ENCODE measurements around the gene BDKRB1. TPM values are rescaled to one million over a fixed set of nuclear protein-coding genes. Genes with fewer than 3 reads are reported as not detected.

BDKRB1 gene
- polyA plus RNA-seq, 2 of the 4 experiments (the other 2 are of a cell fraction) = 2.8 to 3.5 TPM

DNA sequence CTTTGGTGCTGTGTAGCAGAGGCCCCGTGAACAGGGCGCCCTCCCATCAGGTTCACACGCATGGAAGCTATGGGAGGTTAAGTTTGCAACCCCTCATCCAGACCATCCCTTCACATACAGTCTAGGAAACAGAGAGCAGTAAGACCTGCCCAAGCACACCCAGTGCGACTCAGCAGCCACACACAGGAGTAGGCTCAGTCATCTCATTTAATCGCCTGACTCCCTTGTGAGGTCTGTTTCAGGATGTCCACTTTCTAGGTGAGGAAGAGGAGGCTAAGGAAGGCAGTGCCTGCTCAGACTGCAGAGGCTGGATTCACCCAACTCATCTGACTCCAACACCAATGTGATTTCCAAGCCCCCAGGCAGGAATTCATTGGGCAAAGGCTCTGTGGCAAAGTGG lies 11.9 kb downstream of the BDKRB1 start:
- 93% methylated on average over 5 of the region's 5 CpGs for WGBS (ENCODE audit: missing lambda C conversion rate)
- H3K4me1 ChIP-seq = peaks cover 36% of the 10 kb centered on the region
- POLR2A ChIA-PET = no interaction called here
- ATAC-seq = peak; percentile 18 to 36; a peak in 3 of 6 replicates
- CTCF ChIA-PET = interaction anchor here (1.8 to 3.1 kb wide), 4 partner anchors 9 to 167 kb away, joined by 5 to 12 read pairs (median 6); partner anchors contain the start of gene BDKRB1
- peak overlapping the region; percentile 82 to 92 for H3K27ac ChIP-seq
- peak overlapping the region; percentile 56 for H3K4me2 ChIP-seq
- 0 out of 3 replicates have a peak overlapping the region, but pooled peaks have one; percentile 2 for H3K4me3 ChIP-seq
- no peak for DNase-seq (ENCODE audit: low read depth in 1 of 2, low spot score in 1 of 2)
- H3K9me3 ChIP-seq = peaks cover 20% of the 10 kb centered on the region
- TF ChIP-seq KDM1A (IDR thresholded peaks at IDR 0.05; ENCODE audit: low read depth) (no peak), ATOH8 (CRISPR knock-in tag; IDR thresholded peaks at IDR 0.05; ENCODE audit: low read depth) (no peak), HOXA7 (CRISPR knock-in tag; IDR thresholded peaks at IDR 0.05) (no peak), RNF2 (IDR thresholded peaks at IDR 0.05; ENCODE audit: borderline replicate concordance, low read depth) (no peak), USF2 (IDR thresholded peaks at IDR 0.05) (no peak), FOSL2 (IDR thresholded peaks at IDR 0.05) (no peak), FOSL2 (CRISPR knock-in tag; IDR thresholded peaks at IDR 0.05) (no peak), HEYL (CRISPR knock-in tag; IDR thresholded peaks at IDR 0.05) (no peak), MAZ (IDR thresholded peaks at IDR 0.05; ENCODE audit: borderline replicate concordance, low read depth, low read length) (no peak), TFCP2L1 (CRISPR knock-in tag; IDR thresholded peaks at IDR 0.05) (no peak), POLR2AphosphoS2 (conservative IDR thresholded peaks at IDR 0.05; ENCODE audit: low read length) (no peak), MAFK (IDR thresholded peaks at IDR 0.05; ENCODE audit: partially characterized antibody) (no peak), ESRRA (IDR thresholded peaks at IDR 0.05; ENCODE audit: borderline replicate concordance, low read length) (no peak), EP300 (IDR thresholded peaks at IDR 0.05) (no peak), RARB (CRISPR knock-in tag; IDR thresholded peaks at IDR 0.05) (no peak), RAD21 (conservative IDR thresholded peaks at IDR 0.05 in 1 of 2, IDR thresholded peaks at IDR 0.05 in 1 of 2) (no peak), HOXB5 (CRISPR knock-in tag; IDR thresholded peaks at IDR 0.05) (no peak), CHD2 (IDR thresholded peaks at IDR 0.05; ENCODE audit: low read length, partially characterized antibody) (no peak)
- TF ChIP-seq, protein P1, sequence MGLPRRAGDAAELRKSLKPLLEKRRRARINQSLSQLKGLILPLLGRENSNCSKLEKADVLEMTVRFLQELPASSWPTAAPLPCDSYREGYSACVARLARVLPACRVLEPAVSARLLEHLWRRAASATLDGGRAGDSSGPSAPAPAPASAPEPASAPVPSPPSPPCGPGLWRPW (IDR thresholded peaks at IDR 0.05) = no peak
- FAIRE-seq = no peak

GRCh38 chr14:96268431-96269358 lies 12.7 kb downstream of the BDKRB1 start:
- POLR2A ChIA-PET = interaction anchor here (1.4 kb wide), 1 partner anchor 22 kb away, joined by 5 read pairs; no protein-coding TSS in a partner anchor
- no peak for TF ChIP-seq POLR2AphosphoS2 (conservative IDR thresholded peaks at IDR 0.05; ENCODE audit: low read length)
- TF ChIP-seq FOSL2 (IDR thresholded peaks at IDR 0.05) = peak; percentile 75
- TF ChIP-seq FOSL2 (CRISPR knock-in tag; IDR thresholded peaks at IDR 0.05) = peak; percentile 86
- TF ChIP-seq, protein P2, sequence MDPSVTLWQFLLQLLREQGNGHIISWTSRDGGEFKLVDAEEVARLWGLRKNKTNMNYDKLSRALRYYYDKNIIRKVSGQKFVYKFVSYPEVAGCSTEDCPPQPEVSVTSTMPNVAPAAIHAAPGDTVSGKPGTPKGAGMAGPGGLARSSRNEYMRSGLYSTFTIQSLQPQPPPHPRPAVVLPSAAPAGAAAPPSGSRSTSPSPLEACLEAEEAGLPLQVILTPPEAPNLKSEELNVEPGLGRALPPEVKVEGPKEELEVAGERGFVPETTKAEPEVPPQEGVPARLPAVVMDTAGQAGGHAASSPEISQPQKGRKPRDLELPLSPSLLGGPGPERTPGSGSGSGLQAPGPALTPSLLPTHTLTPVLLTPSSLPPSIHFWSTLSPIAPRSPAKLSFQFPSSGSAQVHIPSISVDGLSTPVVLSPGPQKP (IDR thresholded peaks at IDR 0.05; ENCODE audit: low read depth, low read length) = no peak
- TF ChIP-seq ZNF302 (CRISPR knock-in tag; IDR thresholded peaks at IDR 0.05) = no peak
- no peak for TF ChIP-seq TFCP2L1 (CRISPR knock-in tag; IDR thresholded peaks at IDR 0.05)
- TF ChIP-seq USF2 (IDR thresholded peaks at IDR 0.05) = no peak
- peak; percentile 91 for TF ChIP-seq HOXB5 (CRISPR knock-in tag; IDR thresholded peaks at IDR 0.05)
- TF ChIP-seq CBX8 (IDR thresholded peaks at IDR 0.05) = no peak
- TF ChIP-seq POLR2A (IDR thresholded peaks at IDR 0.05; ENCODE audit: low read length) = no peak
- TF ChIP-seq ZSCAN20 (CRISPR knock-in tag; IDR thresholded peaks at IDR 0.05) = no peak
- peak; percentile 53 to 72; a peak in 4 of 5 replicates for TF ChIP-seq JUN (IDR thresholded peaks at IDR 0.05)
- peak; percentile 50; the same call in 1 of the 2 replicates for TF ChIP-seq MAX (IDR thresholded peaks at IDR 0.05)
- peak; percentile 70 to 80; a peak in 2 of 5 replicates for TF ChIP-seq EP300 (IDR thresholded peaks at IDR 0.05)
- peak; percentile 71 for TF ChIP-seq JUNB (IDR thresholded peaks at IDR 0.05)
- TF ChIP-seq CEBPB (IDR thresholded peaks at IDR 0.05) = peak; percentile 93 to 97
- TF ChIP-seq RCOR1 (IDR thresholded peaks at IDR 0.05; ENCODE audit: low read depth, low read length) = no peak
- TF ChIP-seq EHF (CRISPR knock-in tag; IDR thresholded peaks at IDR 0.05) = no peak
- peak; percentile 42; the same call in 1 of the 2 replicates for TF ChIP-seq GATA3 (IDR thresholded peaks at IDR 0.05; ENCODE audit: borderline replicate concordance)
- TF ChIP-seq, protein P3, sequence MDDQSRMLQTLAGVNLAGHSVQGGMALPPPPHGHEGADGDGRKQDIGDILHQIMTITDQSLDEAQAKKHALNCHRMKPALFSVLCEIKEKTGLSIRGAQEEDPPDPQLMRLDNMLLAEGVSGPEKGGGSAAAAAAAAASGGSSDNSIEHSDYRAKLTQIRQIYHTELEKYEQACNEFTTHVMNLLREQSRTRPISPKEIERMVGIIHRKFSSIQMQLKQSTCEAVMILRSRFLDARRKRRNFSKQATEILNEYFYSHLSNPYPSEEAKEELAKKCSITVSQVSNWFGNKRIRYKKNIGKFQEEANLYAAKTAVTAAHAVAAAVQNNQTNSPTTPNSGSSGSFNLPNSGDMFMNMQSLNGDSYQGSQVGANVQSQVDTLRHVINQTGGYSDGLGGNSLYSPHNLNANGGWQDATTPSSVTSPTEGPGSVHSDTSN (IDR thresholded peaks at IDR 0.05) = no peak

More at GRCh38 chr14:96268431-96269358, 12.7 kb downstream of the BDKRB1 start:
- Histone ChIP-seq H3K4me1 (peaks cover 44% of the 10 kb centered on the region), H3K9me3 (peaks cover 21% of the 10 kb centered on the region), H3K4me3 (0 out of 3 replicates have a peak overlapping the region, but pooled peaks have one; percentile 2), H3K4me2 (peak overlapping the region; percentile 56), H3K27ac (peak overlapping the region; percentile 82 to 92)
- peak; percentile 78 to 82 for DNase-seq (ENCODE audit: low read depth in 1 of 2, low spot score in 1 of 2)
- ATAC-seq = peak; percentile 85 to 90
- CTCF ChIA-PET = interaction anchor here (0.5 to 3.1 kb wide), 7 partner anchors 12 to 270 kb away, joined by 3 to 12 read pairs (median 5); partner anchors contain the start of gene BDKRB1
- WGBS (ENCODE audit: missing lambda C conversion rate) = 44% methylated on average over 20 of the region's 22 CpGs
- no peak for FAIRE-seq
